Forelimb muscle (tissue), 1 donor: ENCODE data around the gene ESD. TPM values are rescaled to one million over a fixed set of nuclear protein-coding genes. Genes with fewer than 3 reads are reported as not detected.
A peak's percentile ranks its signal among the peaks of the same experiment; 100 is the strongest.
"Not testable (repeated sequence)": the region's sequence is repeated elsewhere in the genome, so short reads cannot be mapped to it uniquely, and the experiment has no call there.

Experiments used
- DNase-seq: peaks from one replicate; pipeline ENCODE4 v3.0.0-alpha.2; 2013; ENCODE audit warnings: low read depth
- polyA plus RNA-seq: library from polyadenylated mRNA; unstranded; fragments of 120-200 nt; gene quantifications from one replicate; pipeline ENCODE4 v1.2.1, GENCODE V29; 2013; ENCODE audit not compliant: insufficient read length

ESD gene
- polyA plus RNA-seq, result 149 TPM

GRCh38 chr13:46796515-46797474, at the start of gene ESD:
Gene ESD, minus strand, starts transcription at chr13:46797161. Its CDS starts 5,748 bp downstream, at chr13:46791413.
- DNase-seq, result peak; percentile 66

- no peak for DNase-seq
Measured at GRCh38 chr13:46846726-46847125, 49.8 kb upstream of the ESD start.

GRCh38 chr13:46845146-46845545, 48.2 kb upstream of the ESD start:
- no peak for DNase-seq

GRCh38 chr13:46844431-46844830, 47.5 kb upstream of the ESD start:
- no peak for DNase-seq

- no peak for DNase-seq
Measured at GRCh38 chr13:46839399-46839798, 42.4 kb upstream of the ESD start.

- no peak for DNase-seq
Measured at GRCh38 chr13:46834657-46835056, 37.7 kb upstream of the ESD start.

- DNase-seq, result no peak
Measured at GRCh38 chr13:46831588-46832194, 34.7 kb upstream of the ESD start.

- DNase-seq, result no peak
Measured at GRCh38 chr13:46830405-46831005, 33.5 kb upstream of the ESD start.

- no peak for DNase-seq
Measured at GRCh38 chr13:46822551-46822950, 25.6 kb upstream of the ESD start.

GRCh38 chr13:46817838-46818476, 21.0 kb upstream of the ESD start:
- DNase-seq, result no peak

- no peak for DNase-seq
Measured at GRCh38 chr13:46817095-46817494, 20.1 kb upstream of the ESD start.

- DNase-seq, result no peak
Measured at GRCh38 chr13:46816371-46816770, 19.4 kb upstream of the ESD start.

- no peak for DNase-seq
Measured at GRCh38 chr13:46812301-46812797, 15.4 kb upstream of the ESD start.

GRCh38 chr13:46810440-46810839, 13.5 kb upstream of the ESD start:
- DNase-seq, result no peak

- not testable (repeated sequence) for DNase-seq
Measured at GRCh38 chr13:46804921-46805320, 8.0 kb upstream of the ESD start.

- no peak for DNase-seq
Measured at GRCh38 chr13:46804391-46804815, 7.4 kb upstream of the ESD start.

GRCh38 chr13:46803586-46803985, 6.6 kb upstream of the ESD start:
- DNase-seq, result no peak

- DNase-seq, result no peak
Measured at GRCh38 chr13:46801858-46802257, 4.9 kb upstream of the ESD start.

GRCh38 chr13:46799139-46799538, 2.2 kb upstream of the ESD start:
- no peak for DNase-seq

GRCh38 chr13:46797501-46798237, 708 bp upstream of the ESD start:
- no peak for DNase-seq

GRCh38 chr13:46796129-46796514, 839 bp downstream of the ESD start:
- no peak for DNase-seq
